Measurements from ENCODE around the gene CHRM1.

Gene CHRM1

DNA sequence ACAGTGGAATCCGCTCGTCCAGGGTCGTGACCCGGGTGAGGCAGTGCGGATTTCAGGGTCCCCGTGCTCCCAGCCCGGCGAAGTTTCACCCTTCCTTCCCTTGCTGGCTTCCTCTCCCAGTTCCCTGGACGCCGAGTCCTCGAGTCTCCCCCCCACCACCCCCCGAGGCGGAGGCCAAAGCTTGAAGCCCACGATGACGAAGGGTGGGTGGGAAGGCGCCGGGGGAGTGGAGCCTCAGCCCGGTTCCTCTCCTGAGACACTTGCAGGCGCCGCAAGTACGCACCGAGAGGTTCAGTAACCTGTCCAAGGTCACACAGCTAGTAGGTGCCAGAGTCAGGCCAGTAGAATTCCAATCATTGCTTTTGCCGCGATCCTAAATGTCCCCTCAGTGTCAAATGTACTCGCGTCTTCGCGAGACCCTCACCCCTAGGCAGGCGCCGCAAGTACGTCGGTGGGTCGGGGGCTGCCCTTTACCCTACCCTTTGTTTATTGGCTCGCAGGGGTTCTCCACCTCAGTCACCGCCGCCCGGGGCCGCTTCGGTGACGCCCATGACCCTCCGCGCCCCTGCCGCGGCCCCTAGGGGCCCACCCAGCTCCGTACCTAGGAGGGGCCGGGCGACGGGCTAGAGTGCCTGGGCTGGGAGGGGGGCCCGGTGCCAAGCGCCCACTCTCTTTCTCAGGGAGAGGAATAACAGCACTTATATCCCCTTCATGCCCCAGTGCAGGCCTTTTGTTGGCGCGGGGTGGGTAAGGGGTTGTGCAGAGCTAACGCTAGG lies 5.7 kb upstream of the CHRM1 start:
- in situ Hi-C loops (cut with HindIII; ENCODE audit: low sequenced_read_pairs) = loop anchor here (10.0 kb wide), 1 partner anchor 78 kb away; no protein-coding TSS in a partner anchor

GRCh38 chr11:62925745-62926679 lies 4.8 kb upstream of the CHRM1 start:
- in situ Hi-C loops (cut with HindIII; ENCODE audit: low sequenced_read_pairs) = loop anchor here (10.0 kb wide), 1 partner anchor 79 kb away; no protein-coding TSS in a partner anchor

GRCh38 chr11:62925308-62925707 lies 4.1 kb upstream of the CHRM1 start:
- in situ Hi-C loops (cut with HindIII; ENCODE audit: low sequenced_read_pairs) = loop anchor here (10.0 kb wide), 1 partner anchor 79 kb away; no protein-coding TSS in a partner anchor

GRCh38 chr11:62923601-62924411 lies 2.6 kb upstream of the CHRM1 start:
- in situ Hi-C loops (cut with HindIII; ENCODE audit: low sequenced_read_pairs) = loop anchor here (10.0 kb wide), 1 partner anchor 81 kb away; no protein-coding TSS in a partner anchor

DNA sequence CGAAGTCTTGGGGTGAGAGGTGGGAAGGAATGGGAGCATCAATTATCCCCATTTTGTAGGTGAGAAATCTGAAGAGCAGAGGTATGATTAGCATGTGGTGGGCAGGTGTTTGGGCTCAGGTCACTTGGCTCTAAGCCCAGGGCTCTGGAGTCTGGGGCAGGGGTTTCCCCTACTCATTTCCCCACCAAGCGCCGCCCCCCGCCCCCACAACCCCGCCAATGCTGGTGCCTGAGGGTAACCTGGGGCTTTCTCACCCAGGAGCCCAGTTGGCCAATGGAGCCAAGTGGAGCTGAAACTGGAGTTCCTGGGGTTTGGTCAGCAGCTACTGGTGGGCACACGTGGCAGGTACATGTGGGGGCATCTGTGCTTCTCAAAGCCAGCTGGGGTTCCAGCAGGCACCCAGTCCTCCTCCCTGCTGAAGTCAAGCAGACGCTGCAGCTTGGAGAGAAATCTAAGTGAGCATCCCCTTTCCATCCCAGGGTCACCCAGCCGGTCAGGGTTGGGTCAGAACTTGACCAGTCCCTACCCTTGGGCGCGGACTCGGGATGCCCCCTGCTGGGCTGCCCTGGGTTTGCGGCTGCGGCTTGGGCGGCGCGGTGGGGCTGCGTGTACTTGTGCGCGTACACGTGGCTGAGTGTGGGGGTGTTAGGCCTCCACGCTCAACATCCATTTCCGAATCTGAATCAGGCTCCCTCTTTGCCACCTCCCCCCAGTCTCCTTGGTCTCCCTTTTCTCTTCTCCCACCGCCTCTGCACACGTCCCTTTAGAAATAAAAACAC lies 1.7 kb upstream of the CHRM1 start:
- in situ Hi-C loops (cut with HindIII; ENCODE audit: low sequenced_read_pairs) = loop anchor here (10.0 kb wide), 1 partner anchor 82 kb away; no protein-coding TSS in a partner anchor

DNA sequence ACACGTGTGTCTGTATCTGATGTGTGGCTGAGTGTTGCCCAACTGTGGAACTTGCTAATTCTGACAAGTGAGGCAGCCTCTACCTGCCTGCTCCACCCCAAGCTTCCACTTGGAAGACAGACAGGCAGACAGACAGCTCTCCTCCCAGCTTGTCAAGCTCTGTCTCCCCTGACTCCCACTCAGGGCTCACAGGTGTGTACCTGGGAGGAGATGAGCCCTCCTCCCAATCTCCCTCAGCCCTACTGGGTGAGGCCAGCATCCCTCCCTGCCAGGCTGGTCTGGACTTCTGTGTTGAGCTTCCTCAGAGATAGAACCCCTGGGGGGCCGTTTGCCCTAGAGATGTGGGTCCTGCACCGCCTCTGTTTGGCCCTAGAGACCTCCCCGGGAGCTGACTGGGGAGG lies 1.0 kb upstream of the CHRM1 start:
- in situ Hi-C loops (cut with HindIII; ENCODE audit: low sequenced_read_pairs) = loop anchor here (10.0 kb wide), 1 partner anchor 83 kb away; no protein-coding TSS in a partner anchor

DNA sequence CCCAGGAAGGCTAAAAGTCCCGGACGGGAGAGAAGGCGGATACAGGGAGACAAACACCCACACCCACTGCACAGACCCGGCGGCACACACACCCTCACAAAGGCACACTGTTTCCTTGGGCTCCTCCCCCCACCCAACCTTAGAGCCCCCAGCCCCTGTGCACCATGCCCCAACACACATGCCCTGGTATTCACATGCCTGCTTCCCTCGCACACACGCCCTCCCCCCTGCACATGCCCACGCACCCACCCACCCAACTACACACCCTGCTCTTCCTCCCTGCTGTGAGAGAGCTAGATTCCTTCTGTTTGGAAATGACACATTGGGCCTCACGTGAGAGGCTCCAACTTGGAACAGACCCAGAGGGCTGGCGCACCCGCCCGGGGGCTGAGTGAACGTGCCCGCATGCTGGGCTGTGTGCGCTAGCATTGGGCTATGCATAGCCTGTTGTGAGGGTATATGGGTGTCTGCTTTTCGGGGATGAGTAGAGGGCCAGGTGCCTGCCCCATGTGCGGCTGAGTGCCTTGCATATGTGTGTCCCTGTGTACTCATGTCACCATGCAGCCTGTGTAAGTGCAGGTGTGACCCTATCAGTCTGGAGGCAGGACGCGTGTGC lies 518 bp upstream of the CHRM1 start:
- in situ Hi-C loops (cut with HindIII; ENCODE audit: low sequenced_read_pairs) = loop anchor here (10.0 kb wide), 1 partner anchor 83 kb away; no protein-coding TSS in a partner anchor

GRCh38 chr11:62919898-62920640 lies 1.1 kb downstream of the CHRM1 start:
- in situ Hi-C loops (cut with HindIII; ENCODE audit: low sequenced_read_pairs) = loop anchor here (10.0 kb wide), 1 partner anchor 85 kb away; no protein-coding TSS in a partner anchor

DNA sequence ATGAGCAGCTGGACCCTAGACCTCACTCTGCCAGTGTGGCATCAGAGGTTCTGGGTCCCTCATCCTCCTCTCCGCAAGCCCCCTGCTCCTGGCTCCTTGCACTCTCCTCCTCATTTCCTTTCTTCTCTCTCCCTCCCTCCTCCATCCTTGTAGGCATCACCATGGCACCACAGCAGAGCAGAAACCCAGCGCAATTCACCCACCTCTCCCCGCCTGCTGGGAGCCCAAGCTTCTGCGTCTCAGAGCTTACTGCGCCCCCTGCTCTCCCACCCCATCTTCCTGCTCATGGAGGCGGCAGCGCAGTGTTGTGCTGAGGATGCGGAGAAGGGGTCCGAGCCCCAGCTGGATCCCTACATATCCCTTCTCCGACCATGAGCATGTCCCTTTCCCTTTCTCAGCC lies 1.7 kb downstream of the CHRM1 start:
- in situ Hi-C loops (cut with HindIII; ENCODE audit: low sequenced_read_pairs) = no loop called here

DNA sequence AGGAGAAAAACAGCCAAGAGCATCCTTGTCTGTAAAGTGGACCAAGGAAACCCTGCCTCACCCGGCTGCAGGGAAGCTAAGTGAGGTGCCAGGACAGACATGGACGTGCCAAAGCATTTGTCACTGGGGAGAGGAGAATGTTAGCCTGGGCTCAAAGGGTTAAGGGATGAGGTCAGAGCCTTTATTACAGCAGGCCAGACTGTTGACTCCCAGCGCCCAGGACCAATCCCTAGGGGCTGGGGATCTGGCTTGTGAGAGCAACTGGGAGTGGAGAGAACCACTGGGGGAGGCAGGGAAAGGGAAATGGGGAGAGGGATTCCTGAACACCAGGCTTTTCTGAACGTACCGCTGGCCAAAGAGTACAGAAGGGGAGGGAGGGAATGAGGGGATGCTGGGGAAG lies 2.6 kb downstream of the CHRM1 start:
- in situ Hi-C loops (cut with HindIII; ENCODE audit: low sequenced_read_pairs) = no loop called here

DNA sequence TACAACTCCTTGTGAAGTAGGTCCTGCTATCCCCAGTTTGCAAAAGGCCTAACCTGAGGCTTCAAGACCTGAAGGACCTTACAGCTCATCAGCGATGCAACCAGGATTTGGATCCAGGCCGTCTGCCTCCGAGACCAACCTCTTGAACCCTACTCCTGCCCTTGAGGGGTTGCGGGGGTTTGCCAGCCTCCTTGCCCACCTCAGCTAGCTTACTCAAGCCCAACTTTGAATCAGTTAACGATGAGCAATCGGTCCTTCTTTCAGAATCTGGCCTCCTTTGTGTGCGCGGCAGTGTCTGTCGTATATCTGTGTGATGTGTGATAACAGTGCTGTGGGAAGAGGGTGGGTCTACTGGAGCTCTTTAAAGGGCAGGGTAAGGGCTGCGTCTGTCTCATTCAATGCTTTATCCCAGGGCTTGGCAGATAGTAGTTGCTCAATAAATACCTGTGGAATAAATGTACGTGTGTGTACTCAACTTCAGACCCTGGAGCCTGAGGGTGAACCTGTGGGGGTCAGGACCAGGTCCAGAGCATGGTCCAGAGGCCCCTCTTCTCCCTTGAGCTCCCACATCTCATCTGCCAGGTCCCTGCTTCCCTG lies 3.2 kb downstream of the CHRM1 start:
- in situ Hi-C loops (cut with HindIII; ENCODE audit: low sequenced_read_pairs) = no loop called here

- in situ Hi-C loops (cut with HindIII; ENCODE audit: low sequenced_read_pairs) = no loop called here
Observed at GRCh38 chr11:62914416-62914815, 6.7 kb downstream of the CHRM1 start.

DNA sequence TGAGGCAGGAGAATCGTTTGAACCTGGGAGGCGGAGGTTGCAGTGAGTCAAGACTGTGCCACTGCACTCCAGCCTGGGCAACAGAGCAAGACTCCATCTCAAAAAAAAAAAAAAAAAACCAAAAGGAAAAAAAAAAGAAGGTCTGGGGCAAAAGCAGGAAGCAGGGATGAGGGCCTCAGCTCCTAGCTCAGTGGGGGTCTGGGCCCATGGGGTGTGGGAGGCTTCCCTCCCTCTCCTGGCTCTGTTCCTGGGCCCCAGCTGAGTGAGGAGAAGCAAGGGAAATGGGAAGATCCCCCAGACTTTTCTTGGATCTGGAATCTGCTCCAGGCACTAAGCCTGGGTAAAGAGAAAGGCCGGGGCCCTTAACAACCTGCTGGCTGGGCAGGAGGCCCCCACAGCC lies 8.9 kb downstream of the CHRM1 start:
- in situ Hi-C loops (cut with HindIII; ENCODE audit: low sequenced_read_pairs) = no loop called here

GRCh38 chr11:62911137-62912130 lies 9.7 kb downstream of the CHRM1 start:
- in situ Hi-C loops (cut with HindIII; ENCODE audit: low sequenced_read_pairs) = no loop called here

- in situ Hi-C loops (cut with HindIII; ENCODE audit: low sequenced_read_pairs) = no loop called here
Observed at GRCh38 chr11:62910141-62910882, 10.9 kb downstream of the CHRM1 start.

Data from DLD1 (cell line).